ENCODE data around the gene ARSK. TPM values are rescaled to one million over a fixed set of nuclear protein-coding genes. Genes with fewer than 3 reads are reported as not detected.

Gene ARSK
- total and polyA plus RNA-seq, 2 of the 13 experiments (the other 11 are each of a cell fraction or from before 2014, with no cell fraction given) = 7.9 TPM

DNA sequence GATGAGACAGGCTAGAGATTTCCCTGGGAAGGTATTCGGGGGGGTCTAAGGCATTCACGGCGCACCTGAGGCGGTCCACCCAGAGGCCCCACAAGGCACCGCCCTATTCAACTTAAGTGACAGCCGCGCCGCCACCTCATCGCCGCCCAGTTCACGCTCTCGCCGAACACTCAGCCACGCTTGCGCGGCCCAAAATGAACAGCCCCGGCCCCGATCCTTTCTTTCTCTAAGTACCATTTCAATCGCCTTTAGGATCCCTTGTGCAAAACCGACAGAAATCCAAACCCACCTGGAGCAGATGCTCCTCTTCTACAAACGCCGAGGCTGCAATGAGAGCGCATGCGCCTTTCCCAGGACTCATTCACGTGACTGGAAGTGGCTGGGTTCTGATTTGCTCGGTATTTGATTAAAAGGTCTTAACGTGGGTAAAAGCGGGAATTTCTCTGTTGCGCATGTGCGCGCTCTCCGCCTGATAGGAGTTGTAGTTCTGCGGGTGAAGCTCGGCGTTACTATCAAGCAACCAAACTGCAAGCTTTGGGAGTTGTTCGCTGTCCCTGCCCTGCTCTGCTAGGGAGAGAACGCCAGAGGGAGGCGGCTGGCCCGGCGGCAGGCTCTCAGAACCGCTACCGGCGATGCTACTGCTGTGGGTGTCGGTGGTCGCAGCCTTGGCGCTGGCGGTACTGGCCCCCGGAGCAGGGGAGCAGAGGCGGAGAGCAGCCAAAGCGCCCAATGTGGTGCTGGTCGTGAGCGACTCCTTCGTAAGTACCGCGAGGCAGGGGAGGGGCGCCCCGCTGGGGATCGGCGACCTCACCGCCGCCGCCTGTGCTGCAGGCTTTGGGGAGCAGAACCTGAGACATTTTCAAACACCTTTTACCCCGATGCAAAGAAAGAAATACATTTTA is at the start of gene ARSK, which contains the start of gene SKIC3 (continued):
- TF ChIP-seq, protein P1, sequence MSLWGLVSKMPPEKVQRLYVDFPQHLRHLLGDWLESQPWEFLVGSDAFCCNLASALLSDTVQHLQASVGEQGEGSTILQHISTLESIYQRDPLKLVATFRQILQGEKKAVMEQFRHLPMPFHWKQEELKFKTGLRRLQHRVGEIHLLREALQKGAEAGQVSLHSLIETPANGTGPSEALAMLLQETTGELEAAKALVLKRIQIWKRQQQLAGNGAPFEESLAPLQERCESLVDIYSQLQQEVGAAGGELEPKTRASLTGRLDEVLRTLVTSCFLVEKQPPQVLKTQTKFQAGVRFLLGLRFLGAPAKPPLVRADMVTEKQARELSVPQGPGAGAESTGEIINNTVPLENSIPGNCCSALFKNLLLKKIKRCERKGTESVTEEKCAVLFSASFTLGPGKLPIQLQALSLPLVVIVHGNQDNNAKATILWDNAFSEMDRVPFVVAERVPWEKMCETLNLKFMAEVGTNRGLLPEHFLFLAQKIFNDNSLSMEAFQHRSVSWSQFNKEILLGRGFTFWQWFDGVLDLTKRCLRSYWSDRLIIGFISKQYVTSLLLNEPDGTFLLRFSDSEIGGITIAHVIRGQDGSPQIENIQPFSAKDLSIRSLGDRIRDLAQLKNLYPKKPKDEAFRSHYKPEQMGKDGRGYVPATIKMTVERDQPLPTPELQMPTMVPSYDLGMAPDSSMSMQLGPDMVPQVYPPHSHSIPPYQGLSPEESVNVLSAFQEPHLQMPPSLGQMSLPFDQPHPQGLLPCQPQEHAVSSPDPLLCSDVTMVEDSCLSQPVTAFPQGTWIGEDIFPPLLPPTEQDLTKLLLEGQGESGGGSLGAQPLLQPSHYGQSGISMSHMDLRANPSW (CRISPR knock-in tag; IDR thresholded peaks at IDR 0.05; ENCODE audit: borderline replicate concordance) = no peak; the same call in 1 of the 2 replicates
- TF ChIP-seq SRY (CRISPR knock-in tag; IDR thresholded peaks at IDR 0.05) (peak; percentile 88), ARNTL (CRISPR knock-in tag; IDR thresholded peaks at IDR 0.05) (peak; percentile 73; the same call in 1 of the 2 replicates), ZSCAN22 (CRISPR knock-in tag; IDR thresholded peaks at IDR 0.05) (no peak), GATAD1 (CRISPR knock-in tag; IDR thresholded peaks at IDR 0.05) (peak; percentile 87), ZNF687 (CRISPR knock-in tag; IDR thresholded peaks at IDR 0.05) (peak; percentile 91), NKX3-1 (CRISPR knock-in tag; IDR thresholded peaks at IDR 0.05) (no peak), ZBTB33 (CRISPR knock-in tag; IDR thresholded peaks at IDR 0.05) (no peak), MAFK (conservative IDR thresholded peaks at IDR 0.05 in 1 of 2, IDR thresholded peaks at IDR 0.05 in 1 of 2; ENCODE audit: low read length in 2 of 2) (no peak; a peak in 1 of 4 replicates), PLRG1 (conservative IDR thresholded peaks at IDR 0.05) (no peak), ZNF441 (CRISPR knock-in tag; IDR thresholded peaks at IDR 0.05; ENCODE audit: borderline replicate concordance) (peak; percentile 60; the same call in 1 of the 2 replicates), TARDBP (CRISPR knock-in tag; IDR thresholded peaks at IDR 0.05) (peak; percentile 20; the same call in 1 of the 2 replicates), ELF3 (CRISPR knock-in tag; IDR thresholded peaks at IDR 0.05) (peak; percentile 49; the same call in 1 of the 2 replicates), RFXANK (CRISPR knock-in tag; IDR thresholded peaks at IDR 0.05) (no peak), GTF3A (CRISPR knock-in tag; conservative IDR thresholded peaks at IDR 0.05) (no peak), ZNF572 (CRISPR knock-in tag; IDR thresholded peaks at IDR 0.05) (peak; percentile 87; the same call in 1 of the 2 replicates)
- TF ChIP-seq, protein P2, sequence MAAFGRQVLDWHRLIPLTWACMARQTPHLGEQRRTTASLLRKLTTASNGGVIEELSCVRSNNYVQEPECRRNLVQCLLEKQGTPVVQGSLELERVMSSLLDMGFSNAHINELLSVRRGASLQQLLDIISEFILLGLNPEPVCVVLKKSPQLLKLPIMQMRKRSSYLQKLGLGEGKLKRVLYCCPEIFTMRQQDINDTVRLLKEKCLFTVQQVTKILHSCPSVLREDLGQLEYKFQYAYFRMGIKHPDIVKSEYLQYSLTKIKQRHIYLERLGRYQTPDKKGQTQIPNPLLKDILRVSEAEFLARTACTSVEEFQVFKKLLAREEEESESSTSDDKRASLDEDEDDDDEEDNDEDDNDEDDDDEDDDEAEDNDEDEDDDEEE (CRISPR knock-in tag; IDR thresholded peaks at IDR 0.05) = peak; percentile 86; the same call in 1 of the 2 replicates
- TF ChIP-seq, protein P3, sequence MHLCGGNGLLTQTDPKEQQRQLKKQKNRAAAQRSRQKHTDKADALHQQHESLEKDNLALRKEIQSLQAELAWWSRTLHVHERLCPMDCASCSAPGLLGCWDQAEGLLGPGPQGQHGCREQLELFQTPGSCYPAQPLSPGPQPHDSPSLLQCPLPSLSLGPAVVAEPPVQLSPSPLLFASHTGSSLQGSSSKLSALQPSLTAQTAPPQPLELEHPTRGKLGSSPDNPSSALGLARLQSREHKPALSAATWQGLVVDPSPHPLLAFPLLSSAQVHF (CRISPR knock-in tag; IDR thresholded peaks at IDR 0.05) = peak; percentile 74; the same call in 1 of the 2 replicates

Measured in HepG2 (cell line).